ENCODE results near the gene FMN1.

Gene FMN1

GRCh38 chr15:33150971-33151370 lies 43.5 kb downstream of the FMN1 start:
- H3K4me3 ChIP-seq (ENCODE audit: low read length): no peak overlapping the region

GRCh38 chr15:33150431-33150941 lies 44.0 kb downstream of the FMN1 start:
- no peaks in the 10 kb centered on the region for H3K36me3 ChIP-seq (ENCODE audit: control insufficient read depth, low read depth, low read length)
- H3K27me3 ChIP-seq (ENCODE audit: control insufficient read depth, insufficient read depth, low read length): no peaks in the 10 kb centered on the region
- no peak overlapping the region for H3K4me3 ChIP-seq (ENCODE audit: low read length)
- no peaks in the 10 kb centered on the region for H3K9me3 ChIP-seq (ENCODE audit: control insufficient read depth, low read depth, low read length)
- H3K27ac ChIP-seq (ENCODE audit: low read length): no peak overlapping the region
- H3K4me1 ChIP-seq (ENCODE audit: control insufficient read depth, low read depth, low read length): peaks cover 8% of the 10 kb centered on the region
- no peak overlapping the region for H3K9ac ChIP-seq (ENCODE audit: low read length)

More at GRCh38 chr15:33150971-33151370, 43.5 kb downstream of the FMN1 start:
- H3K9ac ChIP-seq (ENCODE audit: low read length): no peak overlapping the region
- H3K27me3 ChIP-seq (ENCODE audit: control insufficient read depth, insufficient read depth, low read length): no peaks in the 10 kb centered on the region
- H3K9me3 ChIP-seq (ENCODE audit: control insufficient read depth, low read depth, low read length): no peaks in the 10 kb centered on the region
- H3K36me3 ChIP-seq (ENCODE audit: control insufficient read depth, low read depth, low read length): no peaks in the 10 kb centered on the region
- no peak overlapping the region for H3K27ac ChIP-seq (ENCODE audit: low read length)
- peaks cover 8% of the 10 kb centered on the region for H3K4me1 ChIP-seq (ENCODE audit: control insufficient read depth, low read depth, low read length)

DNA sequence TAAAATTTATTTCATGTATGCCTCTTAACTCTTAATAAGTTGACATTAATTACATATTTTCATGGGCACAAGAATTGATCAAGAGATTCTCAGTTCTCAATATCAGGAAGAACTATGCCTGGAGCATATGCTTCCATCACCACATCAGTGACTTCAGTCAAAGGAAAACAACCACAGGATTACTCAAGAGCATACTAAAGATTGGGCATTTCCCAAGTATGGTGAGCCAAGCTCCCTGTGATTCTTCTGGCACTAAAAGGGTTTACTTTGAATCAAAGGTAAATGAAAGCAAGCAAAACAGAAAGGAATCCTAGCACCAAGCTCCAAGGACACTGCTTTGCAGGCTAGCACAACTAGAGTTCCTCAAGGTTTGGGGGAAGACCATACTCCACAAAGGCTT lies 44.6 kb downstream of the FMN1 start:
- Histone ChIP-seq H3K4me3 (ENCODE audit: low read length) (no peak overlapping the region), H3K4me1 (ENCODE audit: control insufficient read depth, low read depth, low read length) (peaks cover 8% of the 10 kb centered on the region)

GRCh38 chr15:33148129-33148751 lies 46.3 kb downstream of the FMN1 start:
- H3K4me3 ChIP-seq (ENCODE audit: low read length): no peak overlapping the region
- H3K27ac ChIP-seq (ENCODE audit: low read length): no peak overlapping the region
- H3K4me1 ChIP-seq (ENCODE audit: control insufficient read depth, low read depth, low read length): peaks cover 8% of the 10 kb centered on the region
- no peaks in the 10 kb centered on the region for H3K27me3 ChIP-seq (ENCODE audit: control insufficient read depth, insufficient read depth, low read length)
- no peaks in the 10 kb centered on the region for H3K36me3 ChIP-seq (ENCODE audit: control insufficient read depth, low read depth, low read length)
- no peak overlapping the region for H3K9ac ChIP-seq (ENCODE audit: low read length)
- no peaks in the 10 kb centered on the region for H3K9me3 ChIP-seq (ENCODE audit: control insufficient read depth, low read depth, low read length)

More for the DNA sequence above, 44.6 kb downstream of the FMN1 start:
- Histone ChIP-seq H3K9me3 (ENCODE audit: control insufficient read depth, low read depth, low read length) (no peaks in the 10 kb centered on the region), H3K27me3 (ENCODE audit: control insufficient read depth, insufficient read depth, low read length) (no peaks in the 10 kb centered on the region), H3K9ac (ENCODE audit: low read length) (no peak overlapping the region), H3K36me3 (ENCODE audit: control insufficient read depth, low read depth, low read length) (no peaks in the 10 kb centered on the region), H3K27ac (ENCODE audit: low read length) (no peak overlapping the region)

GRCh38 chr15:33146051-33146450 lies 48.5 kb downstream of the FMN1 start:
- H3K9ac ChIP-seq (ENCODE audit: low read length): no peak overlapping the region
- no peak overlapping the region for H3K4me3 ChIP-seq (ENCODE audit: low read length)
- H3K27me3 ChIP-seq (ENCODE audit: control insufficient read depth, insufficient read depth, low read length): no peaks in the 10 kb centered on the region
- H3K9me3 ChIP-seq (ENCODE audit: control insufficient read depth, low read depth, low read length): no peaks in the 10 kb centered on the region
- H3K27ac ChIP-seq (ENCODE audit: low read length): no peak overlapping the region
- no peaks in the 10 kb centered on the region for H3K36me3 ChIP-seq (ENCODE audit: control insufficient read depth, low read depth, low read length)
- H3K4me1 ChIP-seq (ENCODE audit: control insufficient read depth, low read depth, low read length): peaks cover 6% of the 10 kb centered on the region

- Histone ChIP-seq H3K9ac (ENCODE audit: low read length) (no peak overlapping the region), H3K4me1 (ENCODE audit: control insufficient read depth, low read depth, low read length) (no peaks in the 10 kb centered on the region), H3K27me3 (ENCODE audit: control insufficient read depth, insufficient read depth, low read length) (no peaks in the 10 kb centered on the region), H3K9me3 (ENCODE audit: control insufficient read depth, low read depth, low read length) (no peaks in the 10 kb centered on the region), H3K4me3 (ENCODE audit: low read length) (no peak overlapping the region), H3K36me3 (ENCODE audit: control insufficient read depth, low read depth, low read length) (no peaks in the 10 kb centered on the region), H3K27ac (ENCODE audit: low read length) (no peak overlapping the region)
These were observed 49.1 kb downstream of the FMN1 start for GRCh38 chr15:33145447-33145846.

- no peak overlapping the region for H3K9ac ChIP-seq (ENCODE audit: low read length)
- H3K27me3 ChIP-seq (ENCODE audit: control insufficient read depth, insufficient read depth, low read length): no peaks in the 10 kb centered on the region
- H3K27ac ChIP-seq (ENCODE audit: low read length): no peak overlapping the region
- no peak overlapping the region for H3K4me3 ChIP-seq (ENCODE audit: low read length)
- H3K36me3 ChIP-seq (ENCODE audit: control insufficient read depth, low read depth, low read length): no peaks in the 10 kb centered on the region
- no peaks in the 10 kb centered on the region for H3K9me3 ChIP-seq (ENCODE audit: control insufficient read depth, low read depth, low read length)
- H3K4me1 ChIP-seq (ENCODE audit: control insufficient read depth, low read depth, low read length): no peaks in the 10 kb centered on the region
These were observed 51.8 kb downstream of the FMN1 start for GRCh38 chr15:33142708-33143107.

- Histone ChIP-seq H3K27ac (ENCODE audit: low read length) (no peak overlapping the region), H3K9me3 (ENCODE audit: control insufficient read depth, low read depth, low read length) (no peaks in the 10 kb centered on the region), H3K4me1 (ENCODE audit: control insufficient read depth, low read depth, low read length) (no peaks in the 10 kb centered on the region), H3K4me3 (ENCODE audit: low read length) (no peak overlapping the region), H3K36me3 (ENCODE audit: control insufficient read depth, low read depth, low read length) (no peaks in the 10 kb centered on the region), H3K27me3 (ENCODE audit: control insufficient read depth, insufficient read depth, low read length) (no peaks in the 10 kb centered on the region), H3K9ac (ENCODE audit: low read length) (no peak overlapping the region)
These were observed 56.5 kb downstream of the FMN1 start for GRCh38 chr15:33138000-33138399.

- no peak overlapping the region for H3K9ac ChIP-seq (ENCODE audit: low read length)
- no peaks in the 10 kb centered on the region for H3K4me1 ChIP-seq (ENCODE audit: control insufficient read depth, low read depth, low read length)
- no peak overlapping the region for H3K4me3 ChIP-seq (ENCODE audit: low read length)
- H3K36me3 ChIP-seq (ENCODE audit: control insufficient read depth, low read depth, low read length): no peaks in the 10 kb centered on the region
- H3K27ac ChIP-seq (ENCODE audit: low read length): no peak overlapping the region
- H3K9me3 ChIP-seq (ENCODE audit: control insufficient read depth, low read depth, low read length): no peaks in the 10 kb centered on the region
- no peaks in the 10 kb centered on the region for H3K27me3 ChIP-seq (ENCODE audit: control insufficient read depth, insufficient read depth, low read length)
These were observed 57.4 kb downstream of the FMN1 start for GRCh38 chr15:33137101-33137500.

- Histone ChIP-seq H3K4me3 (ENCODE audit: low read length) (no peak overlapping the region), H3K4me1 (ENCODE audit: control insufficient read depth, low read depth, low read length) (no peaks in the 10 kb centered on the region), H3K36me3 (ENCODE audit: control insufficient read depth, low read depth, low read length) (no peaks in the 10 kb centered on the region), H3K27ac (ENCODE audit: low read length) (no peak overlapping the region), H3K27me3 (ENCODE audit: control insufficient read depth, insufficient read depth, low read length) (no peaks in the 10 kb centered on the region), H3K9me3 (ENCODE audit: control insufficient read depth, low read depth, low read length) (no peaks in the 10 kb centered on the region), H3K9ac (ENCODE audit: low read length) (no peak overlapping the region)
These were observed 58.2 kb downstream of the FMN1 start for GRCh38 chr15:33136353-33136752.

DNA sequence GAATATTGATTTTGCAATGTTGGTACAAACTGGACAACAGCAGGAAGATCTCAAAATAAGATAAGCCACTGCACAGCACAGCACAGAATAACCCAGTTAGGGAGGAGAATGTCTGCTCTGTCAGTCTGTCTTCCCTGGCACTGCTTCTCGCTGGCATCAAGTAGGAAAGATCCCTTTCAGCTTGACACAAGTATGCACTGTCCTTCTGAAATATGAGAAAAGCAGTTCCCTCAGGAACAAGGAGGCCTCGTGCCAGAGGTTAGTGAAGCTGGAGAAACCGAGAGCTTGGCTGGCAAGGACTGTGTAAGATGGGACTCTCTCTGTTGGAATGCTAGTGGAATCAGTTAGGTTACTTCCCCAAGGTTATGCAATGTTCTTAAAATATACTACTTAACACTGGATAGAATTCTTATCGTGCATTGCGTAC lies 59.1 kb downstream of the FMN1 start:
- H3K4me3 ChIP-seq (ENCODE audit: low read length): no peak overlapping the region
- H3K9ac ChIP-seq (ENCODE audit: low read length): no peak overlapping the region
- no peaks in the 10 kb centered on the region for H3K36me3 ChIP-seq (ENCODE audit: control insufficient read depth, low read depth, low read length)
- no peaks in the 10 kb centered on the region for H3K27me3 ChIP-seq (ENCODE audit: control insufficient read depth, insufficient read depth, low read length)
- H3K27ac ChIP-seq (ENCODE audit: low read length): no peak overlapping the region
- no peaks in the 10 kb centered on the region for H3K9me3 ChIP-seq (ENCODE audit: control insufficient read depth, low read depth, low read length)
- H3K4me1 ChIP-seq (ENCODE audit: control insufficient read depth, low read depth, low read length): no peaks in the 10 kb centered on the region

DNA sequence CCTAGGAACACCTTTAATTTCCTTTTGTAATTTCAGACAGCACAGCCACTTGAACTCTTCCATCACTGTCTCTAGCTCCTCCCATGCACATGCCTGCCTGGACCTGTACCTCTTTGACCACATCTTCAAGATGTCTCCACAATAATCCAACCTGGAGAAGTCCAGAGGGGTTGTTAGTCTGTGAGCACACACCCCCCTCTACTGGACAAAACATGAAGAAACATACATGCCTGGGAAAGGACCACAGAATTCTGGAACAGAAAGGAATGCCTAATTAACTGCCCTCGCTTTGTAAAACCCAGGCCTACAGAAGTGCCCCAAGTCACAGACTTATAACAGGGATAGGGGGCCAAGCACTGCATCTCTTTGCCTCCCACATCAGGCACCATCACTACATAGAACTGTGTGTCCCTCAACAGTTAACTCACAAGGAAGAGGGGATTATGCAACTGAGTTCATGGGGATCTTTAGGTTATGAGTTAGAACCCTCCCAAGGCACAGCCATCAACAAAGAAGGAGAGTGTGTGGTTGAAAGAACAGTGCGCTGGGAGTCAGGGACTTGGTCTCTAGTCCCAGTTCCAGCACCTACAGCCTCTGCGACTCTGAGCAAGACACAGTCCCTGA lies 61.7 kb downstream of the FMN1 start:
- H3K4me3 ChIP-seq (ENCODE audit: low read length): no peak overlapping the region
- H3K27me3 ChIP-seq (ENCODE audit: control insufficient read depth, insufficient read depth, low read length): no peaks in the 10 kb centered on the region
- H3K36me3 ChIP-seq (ENCODE audit: control insufficient read depth, low read depth, low read length): no peaks in the 10 kb centered on the region
- no peak overlapping the region for H3K27ac ChIP-seq (ENCODE audit: low read length)
- no peak overlapping the region for H3K9ac ChIP-seq (ENCODE audit: low read length)
- H3K9me3 ChIP-seq (ENCODE audit: control insufficient read depth, low read depth, low read length): no peaks in the 10 kb centered on the region
- no peaks in the 10 kb centered on the region for H3K4me1 ChIP-seq (ENCODE audit: control insufficient read depth, low read depth, low read length)

Measured in iPS-18a (cell line).